H1 (cell line): ENCODE data around the gene ZNF516.

Experiments used
- CEBPB ChIP-seq: IDR thresholded peaks from 2 replicates; pipeline ENCODE4 v1.6.1; 2012; ENCODE audit warnings: low read depth, low read length
- EZH2 ChIP-seq: fragments of 200-600 bp; sonication (generic); IDR thresholded peaks from 2 replicates; pipeline ENCODE4 v1.7.1; 2012; ENCODE audit warnings: low read depth, mild to moderate bottlenecking, moderate library complexity, low read length, inconsistent platforms; ENCODE audit not compliant: severe bottlenecking
- HDAC6 ChIP-seq: IDR thresholded peaks from one replicate; pipeline ENCODE4 v1.7.1; 2012; ENCODE audit warnings: low read depth, mild to moderate bottlenecking, inconsistent platforms, low read length, moderate library complexity
- MAX ChIP-seq: IDR thresholded peaks from 2 replicates; pipeline ENCODE4 v1.6.1; 2012; ENCODE audit warnings: inconsistent platforms
- POLR2AphosphoS5 ChIP-seq: IDR thresholded peaks from 2 replicates; pipeline ENCODE4 v1.6.1; 2011; ENCODE audit warnings: low read depth, low read length

- TF ChIP-seq MAX (no peak), EZH2 (no peak), CEBPB (no peak), POLR2AphosphoS5 (no peak), HDAC6 (no peak)
Observed at GRCh38 chr18:76370201-76370600, 124.8 kb downstream of the ZNF516 start.
